C4-2B (cell line): ENCODE data around the gene IL17REL.

Experiments
- CTCF ChIP-seq: fragments of 450-650 bp; conservative IDR thresholded peaks from 2 replicates; pipeline ENCODE4 v1.5.1; 2017; ENCODE audit warnings: mild to moderate bottlenecking
- ZFX ChIP-seq: fragments of 450-650 bp; IDR thresholded peaks from 2 replicates; pipeline ENCODE4 v1.6.1; 2017

GRCh38 chr22:50061141-50061823 is 48.7 kb upstream of the IL17REL start:
- TF ChIP-seq CTCF (no peak), ZFX (no peak)
